HG03039 (cell line): ENCODE measurements around the gene TRAK2.
A peak's percentile ranks its signal among the peaks of the same experiment; 100 is the strongest.
"Not testable (repeated sequence)": the region's sequence is repeated elsewhere in the genome, so short reads cannot be mapped to it uniquely, and the experiment has no call there.

Experiments used
- ATAC-seq: cut with Tn5 transposase; IDR thresholded peaks from one replicate; pipeline ENCODE4 v1.9.1; 2021; ENCODE audit warnings: mild to moderate bottlenecking, moderate library complexity; ENCODE audit not compliant: unreplicated experiment

Gene TRAK2, protein sequence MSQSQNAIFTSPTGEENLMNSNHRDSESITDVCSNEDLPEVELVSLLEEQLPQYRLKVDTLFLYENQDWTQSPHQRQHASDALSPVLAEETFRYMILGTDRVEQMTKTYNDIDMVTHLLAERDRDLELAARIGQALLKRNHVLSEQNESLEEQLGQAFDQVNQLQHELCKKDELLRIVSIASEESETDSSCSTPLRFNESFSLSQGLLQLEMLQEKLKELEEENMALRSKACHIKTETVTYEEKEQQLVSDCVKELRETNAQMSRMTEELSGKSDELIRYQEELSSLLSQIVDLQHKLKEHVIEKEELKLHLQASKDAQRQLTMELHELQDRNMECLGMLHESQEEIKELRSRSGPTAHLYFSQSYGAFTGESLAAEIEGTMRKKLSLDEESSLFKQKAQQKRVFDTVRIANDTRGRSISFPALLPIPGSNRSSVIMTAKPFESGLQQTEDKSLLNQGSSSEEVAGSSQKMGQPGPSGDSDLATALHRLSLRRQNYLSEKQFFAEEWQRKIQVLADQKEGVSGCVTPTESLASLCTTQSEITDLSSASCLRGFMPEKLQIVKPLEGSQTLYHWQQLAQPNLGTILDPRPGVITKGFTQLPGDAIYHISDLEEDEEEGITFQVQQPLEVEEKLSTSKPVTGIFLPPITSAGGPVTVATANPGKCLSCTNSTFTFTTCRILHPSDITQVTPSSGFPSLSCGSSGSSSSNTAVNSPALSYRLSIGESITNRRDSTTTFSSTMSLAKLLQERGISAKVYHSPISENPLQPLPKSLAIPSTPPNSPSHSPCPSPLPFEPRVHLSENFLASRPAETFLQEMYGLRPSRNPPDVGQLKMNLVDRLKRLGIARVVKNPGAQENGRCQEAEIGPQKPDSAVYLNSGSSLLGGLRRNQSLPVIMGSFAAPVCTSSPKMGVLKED

DNA sequence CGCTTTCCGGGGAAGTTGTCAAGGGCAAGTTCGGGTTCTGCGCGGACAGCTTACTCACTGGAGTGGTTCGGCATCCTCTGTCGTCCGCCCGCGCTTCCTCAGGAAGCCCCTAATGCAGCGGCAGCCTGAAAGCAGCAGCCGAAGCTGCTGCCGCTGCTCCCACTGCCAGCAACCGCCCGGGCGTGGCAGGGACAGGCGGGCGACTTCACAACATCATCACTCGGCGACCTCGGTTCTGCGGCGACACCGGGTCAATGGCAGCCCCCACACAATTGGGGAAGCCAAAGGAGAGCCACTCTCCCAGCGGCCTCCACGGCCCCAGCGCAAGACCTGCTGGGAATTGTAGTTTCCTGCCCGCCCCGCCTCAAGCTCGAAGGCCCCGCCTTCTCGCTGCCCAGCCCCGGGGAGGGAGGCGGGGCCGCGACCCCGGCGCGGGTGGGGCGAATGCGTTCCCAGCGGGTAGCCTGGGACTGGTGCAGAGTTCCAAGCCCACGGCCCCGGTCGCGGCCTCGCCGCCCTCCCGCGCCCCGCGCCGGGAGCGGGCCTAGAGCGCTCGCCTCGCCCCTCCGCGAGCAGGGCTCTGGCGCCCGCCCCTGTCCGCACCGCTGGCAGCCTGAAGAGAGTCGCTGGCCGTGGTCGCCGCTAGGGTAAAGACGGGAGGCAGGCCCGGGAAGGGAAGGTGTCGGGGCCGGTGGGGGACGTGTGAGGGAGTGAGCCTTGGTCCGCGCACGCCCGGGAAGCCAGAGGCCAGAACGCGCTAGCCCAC, at the start of gene TRAK2, which contains the start of gene STRADB:
Gene TRAK2 (minus strand): TSS at position 167 of the 766 bp plus-strand sequence. CDS start 30,951 bp downstream, outside the sequence.
Gene STRADB (plus strand): TSS at position 449 of the 766 bp plus-strand sequence. CDS start 3,101 bp downstream, outside the sequence.
- peak; percentile 96 for ATAC-seq

DNA sequence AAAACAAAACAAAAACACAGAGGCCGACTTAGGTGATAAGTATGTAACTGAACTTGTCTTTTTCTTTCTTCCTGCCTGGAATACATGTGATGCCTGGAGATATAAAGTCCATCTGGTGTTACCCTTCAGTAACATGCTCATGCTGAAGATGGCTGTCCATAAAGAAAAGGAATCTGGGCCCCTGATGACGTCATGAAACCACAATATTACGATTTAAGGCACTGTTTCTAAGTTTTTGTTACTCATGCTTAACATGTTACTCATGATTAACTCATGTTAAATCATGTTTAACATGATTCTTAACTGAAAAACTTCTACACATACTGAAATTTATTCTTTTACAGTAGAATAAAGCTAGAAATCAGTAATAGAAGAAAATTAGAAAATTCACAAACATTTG, 49.3 kb upstream of the TRAK2 start:
- ATAC-seq: no peak

DNA sequence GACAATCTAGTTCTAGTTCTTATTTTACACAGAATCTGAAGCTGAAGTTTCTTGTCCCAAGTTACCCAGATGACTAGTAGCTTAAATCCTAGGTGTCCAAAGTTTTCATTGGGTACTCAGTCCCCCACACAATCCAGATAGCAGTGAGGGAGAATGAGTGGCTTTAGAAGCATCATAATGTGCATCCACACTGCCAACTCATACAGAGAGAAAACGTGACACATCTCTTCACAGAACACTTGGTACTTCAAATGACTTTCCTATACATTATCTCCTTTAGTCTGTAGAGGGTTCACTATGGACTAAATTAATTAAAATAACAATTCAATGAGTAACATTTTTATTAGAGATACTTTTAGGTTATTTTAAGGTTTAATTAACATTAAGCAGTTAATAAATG, 45.5 kb upstream of the TRAK2 start:
- ATAC-seq: no peak

DNA sequence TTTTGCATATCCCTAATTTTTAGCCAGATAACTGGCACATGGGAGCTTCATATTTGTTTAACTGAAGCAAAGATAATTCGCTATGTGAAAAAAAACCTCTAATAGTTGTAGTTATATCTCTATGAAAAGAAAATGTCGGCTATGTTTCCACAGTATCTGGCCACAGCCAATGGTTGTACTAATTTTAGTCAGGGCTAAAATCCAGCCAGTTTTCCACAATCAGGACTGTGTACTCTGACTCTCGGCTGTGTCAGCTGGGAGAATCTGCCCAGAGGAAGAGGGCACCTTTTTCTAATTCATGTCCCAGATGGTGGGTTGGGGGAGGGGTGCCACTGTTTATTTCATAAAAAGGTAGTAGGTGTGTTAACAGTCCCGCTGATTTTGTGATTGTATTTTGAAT, 39.0 kb upstream of the TRAK2 start:
- ATAC-seq: no peak

DNA sequence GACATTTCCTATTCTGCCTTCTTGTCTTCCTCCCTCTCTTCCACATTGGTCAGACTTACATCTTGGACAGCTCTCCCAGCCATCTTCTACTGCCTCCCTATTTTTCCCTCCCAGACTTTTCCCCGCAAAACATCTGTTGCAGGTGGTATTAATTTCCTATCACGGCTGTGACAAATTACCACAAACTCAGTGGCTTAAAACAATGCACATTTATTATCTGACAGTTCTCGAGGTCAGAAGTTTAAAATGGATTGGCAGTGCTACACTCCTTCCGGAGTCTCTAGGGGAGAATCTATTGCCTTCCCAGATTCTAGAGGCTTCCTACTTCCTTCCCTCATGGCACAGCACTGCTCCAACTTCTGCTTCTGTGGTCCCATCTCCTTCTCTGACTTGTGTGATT, 33.5 kb upstream of the TRAK2 start:
- no peak for ATAC-seq

DNA sequence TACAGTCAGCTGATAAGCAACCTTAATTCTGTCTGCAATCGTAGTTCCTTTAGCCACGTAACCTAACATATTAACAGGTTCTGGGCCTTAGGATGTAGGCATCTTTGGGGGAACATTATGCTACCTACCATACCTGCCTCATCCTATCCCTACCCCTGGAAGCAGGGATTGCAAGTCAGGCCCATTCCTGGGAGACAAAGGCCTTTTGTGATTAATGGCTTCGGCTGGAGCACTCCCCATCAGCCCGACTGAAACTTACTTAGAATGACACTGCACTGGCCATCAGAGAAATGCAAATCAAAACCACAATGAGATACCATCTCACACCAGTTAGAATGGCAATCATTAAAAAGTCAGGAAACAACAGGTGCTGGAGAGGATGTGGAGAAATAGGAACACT, 32.5 kb upstream of the TRAK2 start:
- ATAC-seq: not testable (repeated sequence)

DNA sequence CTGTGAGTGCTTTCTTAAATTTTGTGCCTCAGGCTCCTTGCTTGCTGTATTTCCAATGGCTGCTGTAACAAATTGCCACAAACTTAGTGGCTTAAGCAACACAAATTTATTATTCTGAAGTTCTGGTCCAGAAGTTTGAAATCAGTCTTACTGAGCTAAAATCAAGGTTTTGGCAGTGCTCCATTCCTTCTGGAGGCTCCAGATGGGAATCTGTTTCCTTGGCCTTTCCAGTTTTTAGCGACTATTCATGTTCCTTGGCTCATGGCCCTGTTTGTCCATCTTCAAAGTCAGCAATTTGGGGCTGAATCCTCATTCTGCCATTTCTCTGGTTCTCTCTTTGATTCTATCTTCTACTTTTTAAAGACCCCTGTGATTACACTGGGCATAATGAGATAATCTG, 32.1 kb upstream of the TRAK2 start:
- no peak for ATAC-seq

DNA sequence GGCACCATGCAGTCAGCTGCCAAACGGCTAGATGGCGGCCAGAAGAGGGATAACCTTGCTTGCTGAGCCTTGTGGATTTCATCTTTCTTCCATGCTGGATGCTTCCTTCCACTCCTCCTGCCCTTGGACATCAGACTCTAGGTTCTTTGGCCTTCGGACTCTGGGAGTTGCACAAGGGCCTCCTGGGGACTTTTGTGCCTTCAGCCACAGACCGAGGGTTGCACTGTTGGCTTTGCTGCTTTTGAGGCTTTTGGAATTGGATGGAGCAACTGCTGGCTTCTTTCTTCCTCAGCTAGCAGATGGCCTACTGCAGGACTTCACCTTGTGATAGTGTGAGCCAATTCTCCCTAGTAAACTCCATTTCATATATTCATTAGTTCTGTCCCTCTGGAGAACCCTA, 31.3 kb upstream of the TRAK2 start:
- no peak for ATAC-seq

DNA sequence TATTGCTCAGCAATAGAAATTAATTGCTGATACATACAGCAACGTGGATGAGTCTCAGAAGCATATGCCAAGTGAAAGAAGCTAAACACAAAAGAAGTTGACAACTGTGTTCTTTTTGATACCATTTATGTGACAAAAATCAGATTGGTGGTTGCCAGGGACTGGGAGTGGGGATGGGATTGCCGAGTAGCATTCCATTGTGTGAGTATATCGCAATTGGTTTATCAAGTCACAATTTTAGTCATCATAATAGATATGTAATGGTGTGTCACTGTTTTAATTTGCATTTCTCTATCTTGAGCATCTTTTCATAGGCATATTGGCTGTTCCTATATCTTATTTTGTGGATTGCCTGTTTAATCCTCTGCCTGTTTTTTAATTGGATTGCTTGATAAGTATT, 21.2 kb upstream of the TRAK2 start:
- no peak for ATAC-seq

DNA sequence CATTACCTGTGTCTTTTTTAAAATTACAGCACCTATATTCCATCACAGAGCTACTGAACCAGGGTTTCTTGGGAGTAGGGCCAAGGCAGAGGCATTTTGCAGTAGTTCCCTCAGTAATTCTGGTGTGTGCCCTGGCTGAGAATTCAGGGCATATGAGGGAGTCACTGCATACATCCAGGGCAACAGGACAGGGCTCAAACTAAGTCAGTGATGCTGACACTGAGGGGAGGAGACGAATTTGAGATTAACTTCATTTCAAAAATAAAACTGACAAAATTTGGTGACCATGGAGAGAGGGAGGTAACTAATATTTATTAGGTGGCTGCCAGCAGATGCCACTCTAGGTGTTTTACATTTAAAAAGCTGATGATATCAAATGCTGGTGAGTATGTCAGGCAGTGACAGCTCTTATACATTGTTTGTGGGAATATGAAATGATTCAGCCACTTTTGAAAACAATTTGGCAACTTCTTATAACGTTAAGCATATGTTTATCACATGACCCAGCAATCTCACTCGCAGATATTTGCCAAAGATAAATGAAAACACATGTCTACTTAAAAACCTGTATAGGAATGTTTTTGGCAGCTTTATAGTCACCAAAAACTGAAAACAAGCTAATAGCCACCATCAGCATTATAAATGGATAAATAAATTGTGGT, 20.6 kb upstream of the TRAK2 start:
- no peak for ATAC-seq

DNA sequence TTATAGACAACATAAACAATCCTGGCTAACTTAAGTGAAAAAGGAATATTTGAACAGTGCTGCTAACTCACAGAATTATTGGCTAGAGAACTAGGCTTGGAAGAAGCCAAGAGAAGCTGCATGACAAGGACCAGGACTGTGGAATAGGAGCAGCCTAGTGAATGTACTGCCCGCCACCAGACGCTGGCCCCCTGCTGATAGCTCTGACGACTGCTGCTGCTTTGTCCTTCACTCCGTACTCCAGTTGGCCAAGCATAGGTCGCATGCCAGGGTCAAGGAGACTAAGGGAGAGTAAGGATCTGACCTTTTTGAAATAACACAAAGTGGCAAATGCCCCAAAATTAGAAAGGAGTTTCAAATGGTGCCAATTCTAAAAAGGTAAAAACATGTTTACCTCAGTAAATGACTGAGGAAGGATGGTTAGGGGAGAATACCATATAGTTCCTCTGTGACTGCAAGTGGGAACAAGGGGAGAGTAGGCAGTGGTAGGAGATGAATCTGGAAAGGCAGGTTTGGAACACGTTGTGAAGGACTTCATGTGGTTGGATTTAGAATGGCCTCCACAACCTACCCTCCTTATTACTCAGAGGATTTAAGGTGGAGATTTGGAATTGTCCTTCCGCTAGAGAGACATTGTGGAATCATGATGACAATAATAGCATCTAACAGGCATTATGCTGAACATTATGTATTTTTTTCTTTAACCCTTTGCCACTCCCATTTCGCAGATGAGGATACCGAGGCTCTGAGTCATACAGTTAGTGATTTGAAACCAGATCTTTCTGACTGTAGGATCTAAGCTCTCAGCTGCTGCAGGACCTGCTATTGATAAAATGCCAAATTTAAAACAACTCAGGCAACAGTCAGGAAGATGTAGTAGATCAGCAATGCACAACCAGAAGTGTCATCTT, 19.8 kb upstream of the TRAK2 start:
- no peak for ATAC-seq

DNA sequence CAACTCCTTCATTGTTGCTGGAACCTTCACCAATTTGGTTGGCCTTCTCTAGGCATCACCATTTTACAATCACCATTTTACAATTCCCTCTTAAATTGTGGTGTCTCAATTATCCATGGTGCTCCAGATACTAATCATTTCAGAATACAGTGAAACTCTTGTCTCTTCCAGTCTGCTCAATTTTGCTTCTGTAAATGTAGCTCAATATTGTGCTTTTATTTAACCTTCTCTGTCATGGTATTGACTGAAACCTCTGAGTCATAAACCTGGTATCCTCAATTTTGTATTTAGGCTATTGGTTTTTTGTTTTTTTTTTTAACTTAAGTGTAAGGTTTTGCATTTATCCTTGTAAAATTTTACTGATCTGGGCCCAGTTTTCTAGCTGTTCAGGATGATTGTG, 16.4 kb upstream of the TRAK2 start:
- ATAC-seq: no peak

DNA sequence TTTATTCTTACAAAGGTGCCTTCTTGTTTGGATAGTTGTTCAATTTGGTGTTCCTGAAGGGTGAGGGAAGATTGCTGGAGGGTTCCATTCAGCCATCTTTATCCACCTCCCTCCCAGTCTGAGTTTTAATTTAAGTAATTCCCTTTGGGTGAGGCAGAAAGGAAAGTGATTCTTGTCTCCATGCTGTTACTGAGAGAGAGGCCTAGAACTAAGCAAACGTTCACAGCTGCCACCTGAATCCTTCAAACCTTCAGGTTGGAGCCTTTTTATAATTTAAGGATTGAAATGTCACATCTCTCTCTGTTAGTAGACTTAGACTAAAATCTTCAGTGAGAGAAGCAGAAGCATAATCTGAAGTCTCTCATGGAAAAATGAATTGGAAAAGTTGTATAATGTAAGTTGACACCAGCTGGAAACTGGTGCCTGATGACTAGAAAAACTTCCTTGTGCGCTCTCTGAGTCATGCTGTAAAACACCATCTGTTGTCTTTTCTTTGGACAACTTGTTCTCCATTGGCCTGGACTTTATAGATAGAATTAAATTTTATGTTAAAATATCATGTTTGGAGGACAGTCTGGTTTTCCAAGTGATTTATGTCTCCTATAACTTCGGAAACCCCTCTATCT, 14.9 kb upstream of the TRAK2 start:
- ATAC-seq: no peak

DNA sequence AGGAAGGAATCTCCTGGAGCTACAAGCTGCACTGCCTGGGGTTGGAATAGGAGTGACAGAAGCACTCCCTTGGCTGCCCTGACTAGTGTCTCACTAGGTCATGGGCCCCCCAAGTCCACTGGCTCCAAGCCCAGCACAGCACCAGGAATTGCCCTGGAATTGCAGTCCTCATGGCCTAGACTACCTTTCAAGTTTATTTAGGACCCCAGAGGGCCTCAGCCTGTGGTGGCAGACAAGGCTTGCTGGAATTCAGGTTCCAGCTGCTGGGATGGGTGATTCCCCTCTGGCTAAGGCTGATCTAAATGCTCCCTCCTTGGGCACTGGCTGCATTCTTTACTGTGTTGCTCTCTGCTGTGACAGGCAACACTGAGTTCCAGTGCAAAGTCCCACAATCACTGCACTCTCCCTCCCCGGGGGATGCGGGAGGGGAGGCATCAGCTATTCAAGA, 14.3 kb upstream of the TRAK2 start:
- no peak for ATAC-seq

DNA sequence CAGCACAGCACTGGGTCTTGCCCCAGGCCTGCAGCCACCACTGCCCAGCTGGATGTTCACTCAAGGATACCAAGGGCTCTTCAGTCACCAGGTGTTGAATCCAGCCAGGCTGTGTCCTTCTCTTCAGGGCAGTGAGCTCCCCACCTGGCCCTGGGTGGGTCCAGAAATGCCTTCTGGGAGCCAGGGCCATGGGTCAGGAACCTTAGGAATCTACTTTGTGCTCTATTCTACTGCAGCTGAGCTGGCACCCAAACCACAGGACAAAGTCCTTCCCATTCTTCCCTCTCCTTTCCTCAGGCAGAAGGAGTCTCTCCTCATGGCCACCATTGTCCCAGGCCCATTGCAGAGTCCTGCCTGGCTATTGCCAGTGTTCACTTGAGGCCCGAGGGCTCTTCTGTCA, 13.3 kb upstream of the TRAK2 start:
- no peak for ATAC-seq

DNA sequence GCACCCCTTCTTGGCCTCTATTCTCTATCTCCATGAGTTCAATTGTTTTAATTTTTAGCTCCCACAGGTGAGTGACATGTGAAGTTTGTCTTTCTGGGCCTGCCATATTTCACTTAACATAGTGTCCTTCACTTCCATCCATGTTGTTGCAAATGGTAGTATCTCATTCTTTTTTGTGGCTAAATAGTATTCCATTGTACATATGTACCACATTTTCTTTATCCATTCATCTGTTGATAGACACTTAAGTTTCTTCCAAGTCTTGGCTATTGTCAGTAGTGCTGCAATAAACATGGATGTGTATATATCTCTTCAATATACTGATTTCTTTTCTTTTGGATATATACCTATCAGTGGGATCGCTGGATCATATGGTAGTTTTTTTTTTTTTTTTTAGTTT, 9.3 kb upstream of the TRAK2 start:
- ATAC-seq: no peak

DNA sequence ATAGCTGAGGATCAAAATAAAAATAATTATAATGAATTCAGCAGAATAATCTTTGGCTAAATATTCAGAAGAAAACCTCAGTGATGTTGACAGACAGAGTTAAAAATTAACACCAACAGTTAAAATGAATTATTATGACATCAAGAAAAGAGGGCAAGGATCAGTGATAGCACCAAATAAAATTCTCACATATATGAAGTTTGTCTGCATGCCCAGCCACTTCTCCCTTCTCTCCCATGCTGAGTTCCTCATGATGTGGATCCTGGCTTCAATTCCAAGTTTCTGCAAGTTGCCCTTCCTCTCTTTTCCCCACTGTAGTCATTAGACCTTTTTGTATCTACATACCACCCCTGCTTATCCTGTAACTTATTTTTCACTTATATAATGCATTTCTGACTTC, 7.1 kb upstream of the TRAK2 start:
- no peak for ATAC-seq

DNA sequence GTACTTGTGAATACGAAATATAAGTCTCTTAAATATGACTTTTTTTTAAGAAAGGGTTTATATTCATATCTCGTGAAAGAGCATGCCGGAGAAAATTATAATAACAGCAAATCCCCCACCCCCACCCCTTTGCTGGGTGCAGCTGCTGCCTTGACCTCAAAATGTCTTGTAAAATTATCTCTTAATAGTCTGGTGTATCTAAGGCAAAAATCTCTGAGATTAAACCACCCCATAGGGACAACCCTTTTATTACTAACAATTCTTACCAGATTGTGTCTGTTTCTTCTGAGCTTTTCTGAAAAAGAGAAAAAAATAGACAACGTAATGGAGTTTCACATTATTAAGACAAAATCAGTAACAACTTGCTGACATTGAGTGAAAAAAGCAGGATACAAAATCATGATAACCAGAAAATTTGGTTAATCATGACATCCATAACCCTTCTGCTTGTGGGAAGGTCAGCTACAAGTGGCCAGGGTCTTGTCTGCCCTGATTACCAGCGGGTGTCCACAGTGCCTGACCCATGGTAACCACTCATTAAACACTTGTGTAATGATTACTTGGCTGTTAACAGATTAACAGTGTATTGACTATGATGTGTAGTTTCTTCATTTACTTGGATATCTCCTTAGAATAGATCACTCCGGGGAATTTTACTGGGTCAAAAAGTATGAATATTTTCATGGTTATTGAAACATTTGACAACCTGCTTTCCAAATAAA, 1.8 kb upstream of the TRAK2 start:
- ATAC-seq: no peak
